HG03159 (cell line): Measurements from ENCODE around the gene DCBLD1.
"Not testable (repeated sequence)": the region's sequence is repeated elsewhere in the genome, so short reads cannot be mapped to it uniquely, and the experiment has no call there.

Experiments
- ATAC-seq: cut with Tn5 transposase; IDR thresholded peaks from one replicate; pipeline ENCODE4 v1.9.1; 2021; ENCODE audit warnings: mild to moderate bottlenecking, moderate library complexity; ENCODE audit not compliant: unreplicated experiment

DCBLD1 gene

DNA sequence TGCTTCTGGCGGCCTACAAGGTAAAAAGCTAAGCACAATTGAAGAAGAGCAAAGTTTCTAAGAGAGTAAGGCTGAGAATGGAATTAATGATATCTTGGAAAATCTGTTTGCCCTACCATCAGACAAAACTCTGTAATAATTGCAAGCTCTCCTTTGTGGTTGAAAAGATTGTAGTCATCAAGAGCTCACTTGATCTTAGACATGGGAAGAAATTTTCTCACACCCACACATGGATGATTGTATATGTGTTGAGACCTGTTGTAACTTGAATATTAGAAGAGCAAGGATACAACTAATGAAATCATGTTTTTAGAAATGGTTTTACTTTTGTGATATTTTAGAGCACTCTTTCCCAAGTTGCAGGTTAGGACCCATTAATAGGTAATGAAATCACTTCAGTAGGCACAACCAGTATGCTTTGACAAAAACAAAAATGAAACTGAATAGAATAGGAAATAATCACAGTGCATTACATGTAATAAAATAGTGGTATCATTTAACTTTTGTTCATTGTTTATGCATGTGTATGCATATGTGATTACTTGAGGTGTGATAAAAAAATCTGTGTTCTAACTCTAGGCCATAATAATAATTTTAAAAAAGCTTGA is 14.0 kb downstream of the DCBLD1 start:
- ATAC-seq: peak; percentile 47

DNA sequence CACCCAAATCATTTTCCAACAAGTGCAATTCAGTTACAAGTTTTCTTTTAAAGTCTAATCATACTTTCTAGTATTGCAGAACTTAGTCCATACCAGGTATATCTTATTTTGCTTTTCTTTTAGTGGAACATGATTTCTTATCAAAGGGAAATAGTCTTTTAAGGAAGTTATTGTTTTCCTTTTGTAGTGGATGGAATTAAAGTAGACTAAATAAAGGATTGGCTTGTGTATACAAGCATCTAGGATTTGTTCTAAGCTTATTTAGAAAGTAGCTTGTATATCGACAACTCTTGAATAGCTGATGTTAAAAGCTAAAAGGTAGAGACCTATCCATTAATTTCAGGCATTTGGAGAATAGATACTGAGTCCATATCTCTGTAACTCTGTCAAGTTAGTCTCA is 14.8 kb downstream of the DCBLD1 start:
- ATAC-seq: no peak

DNA sequence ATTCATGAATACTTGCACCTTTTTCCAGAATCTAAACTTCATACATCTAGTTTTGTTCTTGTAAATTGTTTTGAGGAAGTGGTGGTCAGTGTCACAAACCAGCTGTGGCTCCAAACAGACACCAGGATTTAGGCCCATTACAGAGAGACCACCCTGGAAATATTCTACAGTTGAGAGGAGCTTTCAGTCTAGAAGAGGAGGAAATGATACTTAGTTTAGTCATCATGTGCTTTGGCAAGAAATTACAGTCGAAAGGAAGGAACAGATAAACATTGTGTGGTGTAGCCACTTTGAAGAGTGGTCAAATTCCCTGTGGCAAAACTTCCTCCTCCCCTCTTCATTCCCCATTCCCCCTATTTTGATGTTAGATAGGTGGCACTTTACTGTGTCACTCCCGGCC is 15.7 kb downstream of the DCBLD1 start:
- peak; percentile 38 for ATAC-seq

DNA sequence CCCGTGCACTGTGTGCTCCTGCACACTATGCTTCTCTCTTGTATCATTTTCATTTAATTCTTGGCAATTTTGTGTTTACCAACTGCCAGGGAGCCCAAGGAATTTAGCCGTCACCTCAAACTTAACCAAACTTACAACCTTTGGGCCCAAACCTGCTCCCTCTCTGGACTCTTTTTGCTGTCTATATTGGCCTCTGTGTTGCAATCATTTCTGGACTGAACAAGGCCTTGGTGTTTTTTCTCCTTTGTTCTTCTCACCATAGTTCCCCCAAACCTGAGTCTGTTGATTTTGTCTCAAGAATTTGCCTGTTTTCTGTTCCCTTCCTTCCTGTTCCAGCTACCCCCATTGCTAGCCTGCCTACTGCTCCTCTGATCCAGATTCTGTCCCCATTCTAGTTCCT is 19.2 kb downstream of the DCBLD1 start:
- ATAC-seq: no peak

DNA sequence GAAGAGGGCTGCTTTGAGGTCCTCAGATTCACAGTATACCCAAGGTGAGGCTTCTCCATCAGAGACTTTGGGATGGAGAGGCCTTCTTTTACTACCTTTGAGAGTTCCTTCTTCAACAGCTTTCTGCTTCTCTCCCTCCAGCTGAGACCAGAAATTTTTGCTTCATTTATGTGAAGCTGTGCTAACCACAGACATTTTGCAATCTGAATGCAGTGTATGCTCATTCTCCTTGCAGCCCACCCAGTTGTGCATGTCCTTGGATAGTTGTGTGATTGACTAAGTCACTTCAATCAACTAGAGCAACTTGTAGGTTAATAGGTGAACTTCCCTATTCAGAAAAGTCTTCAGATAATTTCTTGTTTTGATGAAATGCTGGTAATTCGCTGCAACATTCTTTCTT is 20.1 kb downstream of the DCBLD1 start:
- ATAC-seq: no peak

DNA sequence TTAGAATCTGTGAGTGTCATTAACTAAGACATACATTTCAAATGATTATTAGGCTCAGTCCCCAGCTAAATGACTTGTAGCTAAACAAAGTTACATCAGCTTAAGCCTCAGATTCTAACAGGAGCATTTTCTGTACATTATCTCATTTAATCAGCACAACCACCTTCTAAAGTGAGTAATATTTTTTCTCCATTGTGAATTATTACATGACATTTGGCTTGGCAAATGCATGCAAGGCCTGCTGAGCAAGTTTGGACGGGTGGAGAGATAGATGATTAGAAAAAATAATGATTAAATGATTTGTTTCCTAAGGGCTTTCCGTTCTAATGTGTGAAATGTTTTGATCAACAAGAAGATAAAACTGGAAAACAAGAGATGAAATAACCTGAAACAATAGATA is 20.7 kb downstream of the DCBLD1 start:
- no peak for ATAC-seq

DNA sequence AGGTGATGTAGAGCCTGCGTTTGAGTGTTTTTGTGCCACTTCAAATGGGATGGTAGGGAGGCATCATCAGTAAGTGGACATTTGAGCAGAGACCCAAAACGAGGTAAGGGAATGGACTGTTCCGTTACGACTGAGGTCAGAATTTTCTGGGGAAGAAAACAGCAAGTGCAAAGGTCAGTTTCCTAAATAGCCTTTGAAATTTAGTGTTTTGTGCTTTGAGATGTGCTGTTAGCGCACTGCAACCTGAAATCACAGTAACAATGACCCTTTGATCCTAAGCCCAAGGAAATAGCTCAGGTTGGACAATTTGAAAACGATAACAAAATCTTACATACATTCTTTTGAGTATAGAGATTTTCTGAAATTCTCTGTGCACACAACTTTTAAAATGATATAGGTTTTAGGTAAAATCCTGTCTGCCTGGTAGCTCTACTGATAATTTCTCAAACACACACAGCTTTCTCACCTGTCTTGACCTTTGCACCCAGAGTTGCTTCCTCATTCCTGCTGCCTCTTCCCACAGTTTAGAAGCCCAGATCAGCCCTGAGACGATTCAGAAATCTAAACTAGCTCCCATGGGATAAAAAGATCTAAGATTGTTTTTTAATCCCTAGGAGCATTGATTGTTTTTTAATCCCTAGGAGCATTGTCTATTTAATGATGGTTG is 22.1 kb downstream of the DCBLD1 start:
- no peak for ATAC-seq

DNA sequence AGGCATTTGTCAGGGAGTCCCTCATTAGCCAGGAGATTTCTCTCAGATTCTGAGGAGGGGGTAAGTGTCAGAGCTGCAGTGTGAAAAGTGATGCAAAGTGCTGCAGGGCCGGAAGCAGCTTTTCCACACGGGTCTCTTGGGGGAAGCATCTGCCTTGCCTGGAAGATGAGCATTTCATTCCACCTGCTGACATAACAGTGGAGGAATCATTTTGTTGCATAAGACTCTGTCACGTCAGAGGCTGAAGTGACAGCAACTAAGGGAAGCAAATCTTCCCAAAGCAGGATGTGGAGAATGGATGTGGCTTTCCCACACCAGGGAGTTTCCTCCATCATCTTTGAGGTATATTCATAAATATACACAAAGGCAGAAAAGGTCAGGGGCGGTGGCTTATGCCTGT is 22.8 kb downstream of the DCBLD1 start:
- no peak for ATAC-seq

DNA sequence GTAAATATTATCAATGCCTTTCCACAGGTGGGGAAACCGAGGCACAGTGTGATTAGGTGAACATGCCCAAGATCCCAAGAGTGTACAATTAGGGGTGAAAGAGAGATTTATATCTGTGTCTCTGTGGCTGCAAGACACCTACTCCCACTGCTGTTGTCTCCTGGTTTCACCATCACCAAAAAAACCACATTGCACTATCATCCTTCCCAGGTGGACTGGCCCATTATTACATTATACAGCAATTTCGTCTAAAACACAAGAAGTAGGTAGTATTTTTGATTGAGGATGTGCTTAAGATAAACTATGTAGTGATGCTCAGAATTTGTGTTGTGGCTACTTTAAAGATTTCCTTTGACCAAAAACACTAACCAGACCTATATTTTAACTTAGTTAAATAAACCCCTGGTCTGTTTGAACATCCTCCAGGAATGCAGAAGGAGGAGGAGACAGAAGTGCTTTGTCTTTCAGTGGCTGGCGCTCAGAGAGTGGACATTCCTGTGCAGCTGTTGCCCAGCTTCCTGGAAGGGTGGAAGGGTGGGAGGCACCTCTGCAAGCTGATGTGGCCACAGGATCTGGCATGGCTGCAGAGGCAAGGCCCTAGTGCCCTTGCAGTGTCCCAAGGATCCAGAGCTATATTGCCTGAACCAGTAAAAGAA is 23.8 kb downstream of the DCBLD1 start:
- no peak for ATAC-seq

DNA sequence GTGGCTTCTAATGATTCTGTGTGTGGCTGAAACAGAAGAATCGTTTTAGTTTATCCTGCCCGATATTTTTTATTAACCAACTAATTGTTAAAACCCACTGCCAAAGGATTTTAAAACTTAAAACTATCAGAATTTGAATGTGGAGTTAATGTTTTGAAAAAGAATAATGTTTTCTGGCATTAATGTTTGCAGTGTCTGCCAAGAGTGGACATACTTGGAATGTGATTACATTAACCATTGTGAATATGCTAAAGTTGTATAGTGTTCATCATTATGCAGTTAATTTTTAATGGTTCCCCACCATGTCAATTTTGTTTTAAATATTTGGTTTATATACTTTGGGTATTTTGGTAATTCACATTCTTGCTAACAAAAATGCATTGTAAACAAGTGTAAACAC is 24.4 kb downstream of the DCBLD1 start:
- no peak for ATAC-seq

DNA sequence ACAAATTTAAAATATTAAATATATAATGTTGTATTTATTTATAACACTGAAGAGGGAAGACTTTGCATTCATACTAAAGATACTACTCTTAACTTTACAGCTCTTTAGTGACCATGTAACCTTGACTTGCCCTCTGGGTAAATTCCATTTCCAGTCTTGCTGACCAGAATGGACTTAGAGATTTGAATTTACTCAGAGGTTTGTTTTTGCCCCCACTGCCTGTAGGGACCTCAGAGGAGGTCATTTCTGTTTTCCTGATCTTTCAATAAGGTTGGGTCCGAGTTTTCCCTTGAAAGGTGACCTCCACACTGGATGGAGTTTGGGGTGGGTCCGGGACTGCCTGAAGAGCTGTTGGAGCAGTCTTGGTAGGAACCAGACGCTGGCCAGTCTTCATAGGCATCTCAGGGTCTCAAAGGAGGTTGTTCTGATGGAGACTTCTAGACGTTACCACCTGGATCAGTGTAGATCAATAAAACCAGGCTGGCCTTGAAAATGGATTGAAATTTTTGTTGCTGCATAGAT is 26.0 kb downstream of the DCBLD1 start:
- ATAC-seq: no peak

DNA sequence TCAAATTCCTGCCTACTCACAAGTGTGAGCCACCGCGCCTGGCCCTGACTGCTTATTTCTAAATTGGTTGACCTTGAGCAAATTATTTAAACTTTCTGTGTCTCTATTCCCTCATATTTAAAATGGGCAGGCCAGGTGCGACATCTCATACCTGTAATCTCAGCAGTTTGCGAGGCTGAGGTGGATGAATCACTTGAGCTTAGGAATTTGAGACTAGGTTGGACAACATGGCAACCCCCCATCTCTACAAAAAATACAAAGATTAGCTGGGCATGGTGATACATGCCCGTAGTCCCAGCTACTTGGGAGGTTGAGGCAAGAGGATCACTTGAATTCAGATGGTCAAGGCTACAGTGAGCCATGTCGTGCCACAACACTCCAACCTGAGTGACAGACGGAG is 26.5 kb downstream of the DCBLD1 start:
- no peak for ATAC-seq

DNA sequence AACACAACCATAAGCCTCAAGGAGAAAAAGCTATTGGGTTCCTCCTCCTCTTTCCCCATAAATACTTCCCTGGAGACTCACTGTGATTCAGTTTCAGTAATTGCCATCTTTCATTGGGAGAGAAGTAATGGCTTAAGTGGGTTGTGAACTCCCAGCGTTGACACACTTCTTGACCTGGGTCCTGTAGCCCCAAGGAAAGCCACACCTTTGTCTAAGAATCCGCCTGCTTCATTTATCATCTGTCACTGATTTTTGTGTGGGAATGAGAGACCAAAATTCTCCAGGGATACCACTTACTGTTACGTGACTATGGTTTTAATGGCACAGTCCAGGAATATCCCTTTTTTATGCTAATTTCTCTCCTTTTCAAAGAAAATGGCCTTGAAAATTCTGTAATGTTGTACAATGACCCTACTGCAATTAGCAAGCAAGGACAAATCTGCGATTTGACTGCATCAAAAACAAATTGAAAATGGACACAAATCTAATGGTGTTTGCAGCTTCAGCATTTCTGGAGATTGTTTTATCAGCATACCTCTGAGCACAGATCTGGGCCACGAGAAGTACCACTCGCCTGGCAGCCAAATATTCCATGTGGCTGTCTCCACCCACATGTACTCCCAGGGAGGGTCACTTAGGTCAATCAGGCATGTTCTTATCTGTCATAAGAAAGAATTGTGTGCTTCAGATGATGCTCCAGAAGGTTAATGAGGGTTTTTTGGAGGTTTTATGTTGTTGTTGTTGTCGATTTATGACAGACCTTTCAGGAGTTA is 29.8 kb downstream of the DCBLD1 start:
- ATAC-seq: no peak

DNA sequence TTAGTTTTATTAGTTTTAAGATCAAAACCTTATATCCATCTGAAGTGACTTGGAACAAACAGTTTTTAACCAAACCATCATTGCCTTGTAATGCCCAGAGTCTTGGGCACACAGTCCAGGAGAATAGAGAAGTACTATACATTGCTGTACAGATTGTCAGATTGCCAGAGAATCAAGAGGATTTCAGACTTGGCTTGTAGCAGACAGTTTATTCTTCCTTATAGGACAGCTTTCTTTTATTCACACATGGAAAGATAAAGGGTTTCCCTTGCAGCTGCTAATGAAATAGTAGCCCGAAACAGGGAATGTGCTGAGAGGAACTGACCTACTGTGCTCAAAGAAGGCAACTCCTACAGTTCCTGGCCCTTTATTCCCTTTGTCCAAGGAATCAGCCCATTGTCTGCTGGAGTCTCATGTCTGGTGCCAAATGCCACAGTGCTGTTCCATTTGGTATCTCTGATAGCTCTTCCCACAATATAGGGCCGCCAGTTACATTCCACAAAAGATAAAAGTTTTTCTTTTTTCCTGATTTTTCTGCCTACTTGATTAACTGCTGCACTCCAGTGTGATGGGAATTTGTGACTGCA is 30.6 kb downstream of the DCBLD1 start:
- no peak for ATAC-seq

DNA sequence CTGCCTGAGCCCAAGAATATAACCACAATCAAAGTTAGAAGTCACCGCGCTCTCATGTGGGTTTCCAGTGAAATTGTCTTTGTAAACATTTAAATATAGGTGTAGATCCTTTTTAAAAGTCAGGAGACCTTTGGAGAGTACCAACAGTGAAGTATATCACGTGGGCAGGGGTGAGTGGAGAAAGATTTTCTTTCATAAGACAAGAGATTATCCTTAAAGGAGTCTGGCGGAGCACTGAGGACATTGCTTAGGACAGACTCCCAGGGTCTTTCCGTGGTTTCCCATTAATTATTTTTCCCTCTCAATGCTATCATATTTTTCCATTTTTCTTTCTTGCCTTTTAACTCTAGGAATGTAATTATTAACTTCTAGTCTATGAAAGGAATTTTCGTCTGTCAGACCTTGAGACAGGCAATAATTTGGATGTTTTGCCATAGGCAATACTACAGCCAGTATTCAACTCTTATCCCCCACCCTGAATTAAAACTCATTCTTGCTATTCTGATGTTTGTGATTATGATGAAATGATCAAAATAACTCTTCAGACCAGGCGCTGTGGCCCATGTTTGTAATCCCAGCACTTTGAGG is 31.4 kb downstream of the DCBLD1 start:
- ATAC-seq: no peak

DNA sequence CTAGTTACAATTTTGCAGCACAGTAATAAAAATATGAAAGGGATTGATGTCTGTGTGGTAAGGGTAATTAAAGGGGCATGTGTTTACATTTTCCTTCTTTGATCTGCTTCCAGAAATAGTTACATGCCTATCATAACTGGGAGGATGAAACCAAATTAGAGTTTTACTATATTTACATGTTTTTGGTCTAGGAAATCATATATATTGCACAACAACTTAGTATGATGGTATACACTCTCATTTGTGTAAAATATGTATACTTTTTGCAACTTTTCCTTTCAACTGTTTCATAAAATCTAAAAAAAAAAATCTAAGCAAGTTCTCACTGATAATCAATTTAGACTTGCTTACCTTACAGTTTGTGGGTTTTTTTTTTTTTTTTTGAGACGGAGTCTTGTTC is 32.2 kb downstream of the DCBLD1 start:
- ATAC-seq: no peak

DNA sequence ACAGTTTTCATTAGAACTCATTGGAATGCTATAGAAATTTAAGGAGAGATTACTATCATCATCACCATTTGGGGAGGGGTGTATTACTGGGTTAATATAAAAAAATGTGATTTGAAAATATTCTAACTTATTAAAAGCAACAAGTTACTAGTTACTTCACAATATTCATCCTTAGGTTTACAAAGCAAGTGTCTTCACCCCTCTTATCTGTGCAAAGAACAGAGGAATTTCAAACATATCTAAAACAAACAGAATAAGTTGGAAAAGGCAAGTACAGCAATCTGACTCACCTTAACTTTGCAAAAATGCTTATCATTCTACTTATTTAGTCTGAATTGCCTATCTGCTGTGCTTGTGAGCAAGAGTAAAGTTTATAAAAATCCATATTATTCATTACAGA is 32.9 kb downstream of the DCBLD1 start:
- no peak for ATAC-seq

DNA sequence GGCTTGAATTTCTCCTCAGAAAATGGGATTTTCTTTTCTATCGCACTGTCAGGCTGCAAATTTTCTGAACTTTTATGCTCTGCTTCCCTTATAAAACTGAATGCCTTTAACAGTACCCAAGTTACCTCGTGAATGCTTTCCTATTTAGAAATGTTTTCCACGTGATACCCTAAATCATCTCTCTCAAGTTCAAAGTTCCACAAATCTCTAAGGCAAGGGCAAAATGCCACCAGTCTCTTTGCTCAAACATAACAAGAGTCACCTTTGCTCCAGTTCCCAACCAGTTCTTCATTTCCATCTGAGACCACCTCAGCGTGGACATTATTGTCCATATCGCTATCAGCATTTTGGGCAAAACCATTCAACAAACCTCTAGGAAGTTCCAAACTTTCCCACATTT is 35.5 kb downstream of the DCBLD1 start:
- ATAC-seq: not testable (repeated sequence)

DNA sequence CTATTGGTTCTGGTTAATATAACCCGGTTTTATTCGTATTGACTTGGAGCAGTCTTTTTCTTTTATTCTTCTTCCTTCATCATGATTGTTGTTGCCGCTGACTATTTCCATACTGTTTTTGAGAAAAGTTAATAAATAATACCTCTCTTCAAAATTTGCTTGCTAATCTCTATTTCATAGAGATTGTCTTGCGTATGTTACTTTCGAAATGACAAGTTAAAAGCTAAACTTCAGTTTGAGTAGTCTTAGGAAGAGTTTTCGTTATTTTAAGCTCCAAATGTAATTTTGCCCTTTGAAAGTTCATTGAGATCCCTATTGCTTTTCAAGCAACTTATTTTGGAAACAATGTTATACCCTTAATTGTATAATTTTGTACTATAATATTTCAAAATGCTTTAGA is 36.4 kb downstream of the DCBLD1 start:
- no peak for ATAC-seq

DNA sequence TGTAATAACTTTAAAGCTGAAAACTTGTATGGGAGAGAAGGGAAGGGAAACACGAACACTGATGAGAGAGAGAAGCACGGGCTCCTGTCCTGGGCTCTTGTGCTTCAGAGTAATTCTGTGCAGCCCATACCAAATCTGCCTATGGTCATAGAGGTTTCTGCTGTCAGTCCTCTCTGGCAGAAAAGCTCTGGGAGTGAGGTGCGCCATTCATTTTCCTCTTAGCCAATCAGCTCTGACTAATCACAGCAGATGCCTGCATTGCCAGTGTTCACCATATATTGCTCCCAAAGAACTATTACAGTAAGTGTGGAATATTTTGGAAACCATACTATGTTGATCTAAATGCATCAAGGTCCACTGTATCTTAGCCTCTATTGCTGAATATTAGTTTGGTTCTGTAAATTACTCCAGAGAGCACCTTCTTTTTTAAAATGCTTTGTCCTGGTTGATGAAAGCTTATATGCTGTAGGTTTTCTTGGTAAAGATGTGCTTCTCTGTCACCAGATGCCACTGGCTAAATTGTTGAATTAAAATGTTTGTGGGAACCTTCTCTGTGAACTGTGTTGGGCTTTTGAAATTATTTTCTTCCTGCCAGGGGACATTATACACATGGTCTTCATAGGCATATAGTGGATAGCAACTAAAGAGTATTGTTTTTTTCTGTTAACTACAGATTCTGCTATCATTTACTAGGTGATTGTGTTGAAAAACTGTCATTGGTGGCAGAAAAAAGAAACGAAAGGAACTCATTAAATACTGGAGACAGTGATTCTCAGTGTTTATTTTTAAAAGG is 38.3 kb downstream of the DCBLD1 start:
- no peak for ATAC-seq
